ENCODE results near the gene UBE2R2. TPM values are rescaled to one million over a fixed set of nuclear protein-coding genes. Genes with fewer than 3 reads are reported as not detected.

Gene UBE2R2
- total RNA-seq, 1 experiment from 2014 or later = 24.5 TPM

Other genes starting within 250 kb of the UBE2R2 start
- gene PRSS3, start 21.6 kb upstream of the UBE2R2 start, total RNA-seq (2022) = 19.0 and 29.5 TPM in 2 replicates
- 45.5 and 48.4 TPM in 2 replicates for gene UBAP2, start 231.7 kb downstream of the UBE2R2 start, total RNA-seq (2022)

All from Calu3 (cell line).